ENCODE data around the gene TNFRSF1A. TPM values are rescaled to one million over a fixed set of nuclear protein-coding genes. Genes with fewer than 3 reads are reported as not detected.

TNFRSF1A gene
- total RNA-seq, 1 experiment from 2014 or later: 76.7 TPM

DNA sequence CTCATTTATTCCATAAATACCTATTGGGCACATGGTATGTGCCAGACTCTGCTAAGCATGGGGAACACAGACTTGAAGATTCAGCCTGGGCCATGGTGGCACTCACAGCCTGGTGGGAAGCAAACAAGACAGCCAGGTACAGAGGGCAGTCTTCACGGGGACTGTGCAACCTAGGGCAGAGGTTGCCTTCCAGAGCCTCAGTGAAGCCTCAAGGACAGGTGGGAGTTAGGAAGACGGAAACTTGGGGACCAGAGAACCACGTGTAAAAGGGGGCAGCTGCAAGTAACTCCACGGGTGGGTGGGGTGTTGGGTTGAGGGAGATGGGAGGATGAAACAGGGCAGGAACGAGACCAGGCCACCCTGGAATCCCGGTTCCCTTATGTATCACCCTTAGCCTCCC, 41.1 kb upstream of the TNFRSF1A start:
- CTCF ChIA-PET: interaction anchor here (0.5 to 3.8 kb wide), 4 partner anchors 12 to 88 kb away, joined by 3 to 22 read pairs (median 4); no protein-coding TSS in a partner anchor
- BruUV-seq (replicated peaks): no TSS peak
- H3K9me3 Mint-ChIP-seq (ENCODE audit: low read depth, unreplicated experiment): no peaks in the 10 kb centered on the region

DNA sequence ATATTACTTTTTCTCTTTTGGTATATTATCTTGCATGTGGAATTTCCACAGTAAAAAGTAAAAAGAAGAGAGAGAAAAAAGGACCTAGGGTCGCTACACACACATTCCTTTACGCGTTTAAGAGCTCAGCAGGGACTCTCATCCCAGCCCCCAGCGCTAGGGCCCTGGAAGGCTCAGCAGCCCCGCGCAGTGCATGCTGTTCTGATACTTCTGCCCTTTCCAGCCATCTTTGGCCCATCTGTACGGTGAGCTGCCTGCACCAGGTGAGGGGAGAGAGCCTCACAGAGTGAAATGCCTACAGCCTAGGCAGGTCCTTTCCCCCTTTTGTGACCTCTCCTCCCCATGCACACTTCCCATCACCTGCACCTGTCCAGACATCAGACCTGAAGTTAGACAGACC, 40.5 kb upstream of the TNFRSF1A start:
- peaks cover 24% of the 10 kb centered on the region for H3K4me1 Mint-ChIP-seq (ENCODE audit: low read depth, unreplicated experiment)
- H3K27ac Mint-ChIP-seq (ENCODE audit: unreplicated experiment): peak overlapping the region; percentile 90
- no peak overlapping the region for H3K4me3 Mint-ChIP-seq (ENCODE audit: low read depth, unreplicated experiment)
- no peaks in the 10 kb centered on the region for H3K27me3 Mint-ChIP-seq (ENCODE audit: unreplicated experiment)
- CTCF ChIA-PET: interaction anchor here (3.8 kb wide), 1 partner anchor 47 kb away, joined by 22 read pairs; no protein-coding TSS in a partner anchor
- BruUV-seq (replicated peaks): no TSS peak
- TF ChIP-seq, protein P1, sequence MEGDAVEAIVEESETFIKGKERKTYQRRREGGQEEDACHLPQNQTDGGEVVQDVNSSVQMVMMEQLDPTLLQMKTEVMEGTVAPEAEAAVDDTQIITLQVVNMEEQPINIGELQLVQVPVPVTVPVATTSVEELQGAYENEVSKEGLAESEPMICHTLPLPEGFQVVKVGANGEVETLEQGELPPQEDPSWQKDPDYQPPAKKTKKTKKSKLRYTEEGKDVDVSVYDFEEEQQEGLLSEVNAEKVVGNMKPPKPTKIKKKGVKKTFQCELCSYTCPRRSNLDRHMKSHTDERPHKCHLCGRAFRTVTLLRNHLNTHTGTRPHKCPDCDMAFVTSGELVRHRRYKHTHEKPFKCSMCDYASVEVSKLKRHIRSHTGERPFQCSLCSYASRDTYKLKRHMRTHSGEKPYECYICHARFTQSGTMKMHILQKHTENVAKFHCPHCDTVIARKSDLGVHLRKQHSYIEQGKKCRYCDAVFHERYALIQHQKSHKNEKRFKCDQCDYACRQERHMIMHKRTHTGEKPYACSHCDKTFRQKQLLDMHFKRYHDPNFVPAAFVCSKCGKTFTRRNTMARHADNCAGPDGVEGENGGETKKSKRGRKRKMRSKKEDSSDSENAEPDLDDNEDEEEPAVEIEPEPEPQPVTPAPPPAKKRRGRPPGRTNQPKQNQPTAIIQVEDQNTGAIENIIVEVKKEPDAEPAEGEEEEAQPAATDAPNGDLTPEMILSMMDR (IDR thresholded peaks at IDR 0.05; ENCODE audit: unreplicated experiment): no peak
- intact Hi-C loops (cut with micrococcal nuclease; ENCODE audit: unreplicated experiment): no loop called here
- no peaks in the 10 kb centered on the region for H3K9me3 Mint-ChIP-seq (ENCODE audit: low read depth, unreplicated experiment)
- peaks cover 41% of the 10 kb centered on the region for H3K36me3 Mint-ChIP-seq (ENCODE audit: insufficient read depth, unreplicated experiment)
- no peak for DNase-seq

More for the DNA sequence above, 41.1 kb upstream of the TNFRSF1A start:
- no peak for DNase-seq
- intact Hi-C loops (cut with micrococcal nuclease; ENCODE audit: unreplicated experiment): no loop called here
- H3K27ac Mint-ChIP-seq (ENCODE audit: unreplicated experiment): peak overlapping the region; percentile 90
- no peaks in the 10 kb centered on the region for H3K27me3 Mint-ChIP-seq (ENCODE audit: unreplicated experiment)
- H3K4me1 Mint-ChIP-seq (ENCODE audit: low read depth, unreplicated experiment): peaks cover 24% of the 10 kb centered on the region
- H3K4me3 Mint-ChIP-seq (ENCODE audit: low read depth, unreplicated experiment): peak overlapping the region; percentile 93
- peaks cover 47% of the 10 kb centered on the region for H3K36me3 Mint-ChIP-seq (ENCODE audit: insufficient read depth, unreplicated experiment)
- TF ChIP-seq, protein P1 (IDR thresholded peaks at IDR 0.05; ENCODE audit: unreplicated experiment): no peak

DNA sequence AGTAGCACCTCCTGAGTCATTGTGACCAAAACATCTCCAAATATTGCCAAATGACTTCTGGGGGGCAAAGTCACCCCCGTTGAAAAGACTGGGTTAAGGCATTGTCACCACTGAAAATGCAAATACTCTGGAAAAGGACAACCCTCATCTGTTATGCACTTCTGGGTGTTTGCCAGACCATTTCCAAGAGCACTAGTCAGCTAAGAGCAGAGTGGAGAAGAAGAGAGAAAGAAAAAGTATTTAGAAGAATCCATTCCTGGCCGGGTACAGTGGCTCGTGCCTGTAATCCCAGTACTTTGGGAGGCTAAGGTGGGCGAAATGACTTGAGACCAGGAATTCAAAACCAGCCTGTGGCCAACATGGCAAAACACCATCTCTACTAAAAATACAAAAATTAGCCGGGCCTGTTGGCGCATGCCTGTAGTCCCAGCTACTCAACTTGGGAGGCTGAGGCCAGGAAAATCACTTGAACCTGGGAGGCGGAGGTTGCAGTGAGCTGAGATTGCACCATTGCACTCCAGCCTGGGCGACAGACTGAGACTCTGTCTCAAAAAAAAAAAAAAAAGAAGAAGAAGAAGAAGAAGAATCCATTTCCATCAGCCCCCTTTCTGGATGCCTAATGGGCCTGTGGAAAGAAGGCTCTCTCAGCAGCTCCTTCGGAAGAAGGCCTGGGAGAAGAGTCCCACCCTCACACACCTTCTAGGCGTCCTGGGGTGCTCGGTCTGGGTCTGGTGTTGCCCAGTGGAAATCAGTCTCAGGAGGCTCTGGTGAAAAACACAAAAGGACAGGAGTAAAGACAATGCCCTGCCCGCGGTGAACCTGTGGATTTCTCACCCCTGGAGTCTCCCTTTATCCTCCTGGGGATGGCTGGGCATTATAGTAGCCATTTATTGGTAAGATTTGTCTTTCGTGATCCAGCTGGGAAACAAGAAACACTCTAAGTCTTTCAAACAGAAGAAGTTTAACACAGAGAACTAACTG, 38.6 kb upstream of the TNFRSF1A start:
- Mint-ChIP-seq H3K4me1 (ENCODE audit: low read depth, unreplicated experiment) (peaks cover 43% of the 10 kb centered on the region), H3K9me3 (ENCODE audit: low read depth, unreplicated experiment) (no peaks in the 10 kb centered on the region), H3K36me3 (ENCODE audit: insufficient read depth, unreplicated experiment) (peaks cover 36% of the 10 kb centered on the region), H3K27me3 (ENCODE audit: unreplicated experiment) (no peaks in the 10 kb centered on the region), H3K27ac (ENCODE audit: unreplicated experiment) (no peak overlapping the region), H3K4me3 (ENCODE audit: low read depth, unreplicated experiment) (no peak overlapping the region)
- CTCF ChIA-PET: interaction anchor here (0.6 kb wide), 1 partner anchor 398 kb away, joined by 3 read pairs; no protein-coding TSS in a partner anchor
- intact Hi-C loops (cut with micrococcal nuclease; ENCODE audit: unreplicated experiment): no loop called here
- no peak for DNase-seq
- no TSS peak for BruUV-seq (replicated peaks)
- TF ChIP-seq, protein P1 (IDR thresholded peaks at IDR 0.05; ENCODE audit: unreplicated experiment): no peak

DNA sequence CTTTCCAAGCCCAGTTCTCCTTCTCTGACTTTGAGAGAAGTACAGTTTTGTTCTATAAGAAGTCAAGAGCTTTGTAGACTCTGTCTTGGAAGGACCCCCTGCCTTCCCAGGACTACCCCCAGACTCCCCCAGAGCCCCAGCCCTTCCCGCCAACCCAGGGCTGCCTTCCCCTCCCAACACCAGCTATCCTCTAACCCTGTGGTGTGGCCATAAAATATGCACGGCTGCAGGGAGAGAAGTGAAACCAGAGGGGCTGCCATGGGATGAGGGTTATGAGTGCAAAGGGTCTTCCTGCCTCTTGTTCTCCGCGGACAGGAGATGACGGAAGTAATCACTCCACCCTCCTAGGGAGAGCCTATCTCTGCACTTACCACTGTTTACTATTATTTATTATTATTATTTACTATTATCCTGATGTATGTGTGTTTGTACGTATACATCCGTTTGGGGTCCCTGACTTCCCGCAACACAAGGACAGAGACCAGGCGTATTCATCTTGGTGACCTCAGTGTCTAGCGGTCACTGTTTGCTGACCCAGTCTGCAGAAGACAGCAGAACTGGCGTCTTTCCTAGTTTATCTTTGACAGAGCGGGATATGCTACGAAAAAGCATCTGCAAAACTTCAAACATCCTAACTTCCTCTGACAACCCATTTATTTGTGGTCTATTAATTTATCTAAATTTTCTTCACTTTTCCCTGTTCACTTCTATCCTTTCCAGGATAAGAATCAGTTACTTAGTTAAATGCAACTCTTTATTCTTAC, 37.0 kb upstream of the TNFRSF1A start:
- peaks cover 34% of the 10 kb centered on the region for H3K36me3 Mint-ChIP-seq (ENCODE audit: insufficient read depth, unreplicated experiment)
- DNase-seq: no peak
- no peak overlapping the region for H3K4me3 Mint-ChIP-seq (ENCODE audit: low read depth, unreplicated experiment)
- intact Hi-C loops (cut with micrococcal nuclease; ENCODE audit: unreplicated experiment): loop anchor here (10.0 kb wide), 2 partner anchors 54 to 164 kb away; no protein-coding TSS in a partner anchor
- TF ChIP-seq, protein P1 (IDR thresholded peaks at IDR 0.05; ENCODE audit: unreplicated experiment): no peak
- CTCF ChIA-PET: interaction anchor here (0.6 kb wide), 1 partner anchor 92 kb away, joined by 6 read pairs; the partner anchor contains the start of gene VAMP1
- peaks cover 54% of the 10 kb centered on the region for H3K4me1 Mint-ChIP-seq (ENCODE audit: low read depth, unreplicated experiment)
- no peak overlapping the region for H3K27ac Mint-ChIP-seq (ENCODE audit: unreplicated experiment)
- H3K27me3 Mint-ChIP-seq (ENCODE audit: unreplicated experiment): no peaks in the 10 kb centered on the region
- H3K9me3 Mint-ChIP-seq (ENCODE audit: low read depth, unreplicated experiment): no peaks in the 10 kb centered on the region
- no TSS peak for BruUV-seq (replicated peaks)

Data from Calu3 (cell line).